ENCODE results near the gene NRXN3.
"Not testable (repeated sequence)": the region's sequence is repeated elsewhere in the genome, so short reads cannot be mapped to it uniquely, and the experiment has no call there.

NRXN3 gene

GRCh38 chr14:78566026-78566858, 396.1 kb downstream of the NRXN3 start:
- in situ Hi-C loops (cut with MboI; ENCODE audit: low sequenced_read_pairs), result no loop called here

- in situ Hi-C loops (cut with MboI; ENCODE audit: low sequenced_read_pairs), result no loop called here
Observed at GRCh38 chr14:78566859-78567172, 396.6 kb downstream of the NRXN3 start.

GRCh38 chr14:78567343-78567742, 397.2 kb downstream of the NRXN3 start:
- in situ Hi-C loops (cut with MboI; ENCODE audit: low sequenced_read_pairs), result no loop called here

GRCh38 chr14:78573736-78574135, 403.6 kb downstream of the NRXN3 start:
- in situ Hi-C loops (cut with MboI; ENCODE audit: low sequenced_read_pairs), result not testable (repeated sequence)

- in situ Hi-C loops (cut with MboI; ENCODE audit: low sequenced_read_pairs), result no loop called here
Observed at GRCh38 chr14:78576437-78577166, 406.4 kb downstream of the NRXN3 start.

- in situ Hi-C loops (cut with MboI; ENCODE audit: low sequenced_read_pairs), result no loop called here
Observed at GRCh38 chr14:78581229-78581628, 411.1 kb downstream of the NRXN3 start.

- in situ Hi-C loops (cut with MboI; ENCODE audit: low sequenced_read_pairs), result no loop called here
Observed at GRCh38 chr14:78586681-78587080, 416.5 kb downstream of the NRXN3 start.

- in situ Hi-C loops (cut with MboI; ENCODE audit: low sequenced_read_pairs), result no loop called here
Observed at GRCh38 chr14:78588906-78589305, 418.7 kb downstream of the NRXN3 start.

- in situ Hi-C loops (cut with MboI; ENCODE audit: low sequenced_read_pairs), result no loop called here
Observed at GRCh38 chr14:78592616-78593219, 422.5 kb downstream of the NRXN3 start.

GRCh38 chr14:78593949-78594348, 423.8 kb downstream of the NRXN3 start:
- in situ Hi-C loops (cut with MboI; ENCODE audit: low sequenced_read_pairs), result no loop called here

- in situ Hi-C loops (cut with MboI; ENCODE audit: low sequenced_read_pairs), result no loop called here
Observed at GRCh38 chr14:78595797-78596196, 425.6 kb downstream of the NRXN3 start.

- in situ Hi-C loops (cut with MboI; ENCODE audit: low sequenced_read_pairs), result no loop called here
Observed at GRCh38 chr14:78598046-78598920, 428.1 kb downstream of the NRXN3 start.

- in situ Hi-C loops (cut with MboI; ENCODE audit: low sequenced_read_pairs), result no loop called here
Observed at GRCh38 chr14:78605025-78605762, 435.0 kb downstream of the NRXN3 start.

GRCh38 chr14:78605897-78606500, 435.8 kb downstream of the NRXN3 start:
- in situ Hi-C loops (cut with MboI; ENCODE audit: low sequenced_read_pairs), result no loop called here

- in situ Hi-C loops (cut with MboI; ENCODE audit: low sequenced_read_pairs), result no loop called here
Observed at GRCh38 chr14:78608998-78609787, 439.0 kb downstream of the NRXN3 start.

- in situ Hi-C loops (cut with MboI; ENCODE audit: low sequenced_read_pairs), result no loop called here
Observed at GRCh38 chr14:78610994-78611393, 440.8 kb downstream of the NRXN3 start.

GRCh38 chr14:78611796-78612571, 441.8 kb downstream of the NRXN3 start:
- in situ Hi-C loops (cut with MboI; ENCODE audit: low sequenced_read_pairs), result no loop called here

- in situ Hi-C loops (cut with MboI; ENCODE audit: low sequenced_read_pairs), result no loop called here
Observed at GRCh38 chr14:78612666-78613065, 442.5 kb downstream of the NRXN3 start.

Data from HL-60/S4 (cell line).